ENCODE results near the gene DISP1.
"Not testable (repeated sequence)": the region's sequence is repeated elsewhere in the genome, so short reads cannot be mapped to it uniquely, and the experiment has no call there.

DISP1 gene

GRCh38 chr1:222843469-222844410 is 28.9 kb downstream of the DISP1 start:
- Histone ChIP-seq H3K36me3 (replicated peaks) (no peaks in the 10 kb centered on the region), H3K4me3 (ENCODE audit: low read depth, low read length) (no peak overlapping the region), H3K27ac (no peak overlapping the region), H3K27me3 (replicated peaks) (no peaks in the 10 kb centered on the region)
- in situ Hi-C loops (cut with HindIII; ENCODE audit: low pct_ligation_motif_present, low sequenced_read_pairs): no loop called here
- no peak for DNase-seq
- no peak for TF ChIP-seq CTCF (IDR thresholded peaks at IDR 0.05; ENCODE audit: low read depth, low read length, missing control alignments)

- in situ Hi-C loops (cut with HindIII; ENCODE audit: low pct_ligation_motif_present, low sequenced_read_pairs): no loop called here
- no peak for TF ChIP-seq CTCF (IDR thresholded peaks at IDR 0.05; ENCODE audit: low read depth, low read length, missing control alignments)
Measured at GRCh38 chr1:222844411-222844779, 29.6 kb downstream of the DISP1 start.

GRCh38 chr1:222845763-222846162 is 30.9 kb downstream of the DISP1 start:
- no peaks in the 10 kb centered on the region for H3K27me3 ChIP-seq (replicated peaks)
- no peak for DNase-seq
- in situ Hi-C loops (cut with HindIII; ENCODE audit: low pct_ligation_motif_present, low sequenced_read_pairs): no loop called here
- no peak overlapping the region for H3K4me3 ChIP-seq (ENCODE audit: low read depth, low read length)
- TF ChIP-seq CTCF (IDR thresholded peaks at IDR 0.05; ENCODE audit: low read depth, low read length, missing control alignments): no peak
- no peak overlapping the region for H3K27ac ChIP-seq
- H3K36me3 ChIP-seq (replicated peaks): no peaks in the 10 kb centered on the region

More at GRCh38 chr1:222844411-222844779, 29.6 kb downstream of the DISP1 start:
- Histone ChIP-seq H3K27me3 (replicated peaks) (no peaks in the 10 kb centered on the region), H3K4me3 (ENCODE audit: low read depth, low read length) (no peak overlapping the region), H3K36me3 (replicated peaks) (no peaks in the 10 kb centered on the region), H3K27ac (no peak overlapping the region)
- no peak for DNase-seq

GRCh38 chr1:222850550-222850949 is 35.7 kb downstream of the DISP1 start:
- H3K36me3 ChIP-seq (replicated peaks); H3K4me3 ChIP-seq (ENCODE audit: low read depth, low read length); H3K27me3 ChIP-seq (replicated peaks); in situ Hi-C loops (cut with HindIII; ENCODE audit: low pct_ligation_motif_present, low sequenced_read_pairs); H3K27ac ChIP-seq; DNase-seq: not testable (repeated sequence)

- H3K27ac ChIP-seq: peak overlapping the region; percentile 32
- no peak overlapping the region for H3K4me3 ChIP-seq (ENCODE audit: low read depth, low read length)
- H3K27me3 ChIP-seq (replicated peaks): no peaks in the 10 kb centered on the region
- in situ Hi-C loops (cut with HindIII; ENCODE audit: low pct_ligation_motif_present, low sequenced_read_pairs): no loop called here
- TF ChIP-seq CTCF (IDR thresholded peaks at IDR 0.05; ENCODE audit: low read depth, low read length, missing control alignments): no peak
- peak; percentile 84 for DNase-seq
- H3K36me3 ChIP-seq (replicated peaks): no peaks in the 10 kb centered on the region
Measured at GRCh38 chr1:222852326-222852725, 37.5 kb downstream of the DISP1 start.

- Histone ChIP-seq H3K4me3 (ENCODE audit: low read depth, low read length) (no peak overlapping the region), H3K27ac (no peak overlapping the region), H3K27me3 (replicated peaks) (no peaks in the 10 kb centered on the region), H3K36me3 (replicated peaks) (no peaks in the 10 kb centered on the region)
- no peak for DNase-seq
- in situ Hi-C loops (cut with HindIII; ENCODE audit: low pct_ligation_motif_present, low sequenced_read_pairs): no loop called here
- no peak for TF ChIP-seq CTCF (IDR thresholded peaks at IDR 0.05; ENCODE audit: low read depth, low read length, missing control alignments)
Measured at GRCh38 chr1:222861062-222861461, 46.2 kb downstream of the DISP1 start.

All from brain microvascular endothelial cell (primary cell).